Mucosa of stomach (tissue), 1 donor: ENCODE results near the gene ABCC9.

Experiments used
- H3K27me3 ChIP-seq: one replicate; pipeline ENCODE4 v1.7.0; 2013; ENCODE audit warnings: mild to moderate bottlenecking, low read length; ENCODE audit not compliant: control insufficient read depth, insufficient read depth
- H3K36me3 ChIP-seq: one replicate; pipeline ENCODE4 v1.7.0; 2013; ENCODE audit warnings: low read length; ENCODE audit not compliant: control insufficient read depth, insufficient read depth
- H3K4me1 ChIP-seq: one replicate; pipeline ENCODE4 v1.7.0; 2013; ENCODE audit warnings: mild to moderate bottlenecking, low read length; ENCODE audit not compliant: control insufficient read depth, insufficient read depth
- H3K4me3 ChIP-seq: one replicate; pipeline ENCODE4 v1.7.0; 2013; ENCODE audit warnings: low read length
- H3K9ac ChIP-seq: one replicate; pipeline ENCODE4 v1.7.0; 2013; ENCODE audit warnings: mild to moderate bottlenecking, low read length, moderate library complexity
- H3K9me3 ChIP-seq: one replicate; pipeline ENCODE4 v1.7.0; 2013; ENCODE audit warnings: mild to moderate bottlenecking, low read length, moderate library complexity; ENCODE audit not compliant: control insufficient read depth
- donor health status: Pancreatic carcinoma.

Gene ABCC9

GRCh38 chr12:21894792-21895595 is 46.2 kb downstream of the ABCC9 start:
- Histone ChIP-seq H3K27me3 (no peaks in the 10 kb centered on the region), H3K4me1 (no peaks in the 10 kb centered on the region), H3K4me3 (no peak overlapping the region), H3K9me3 (no peaks in the 10 kb centered on the region), H3K9ac (no peak overlapping the region), H3K36me3 (no peaks in the 10 kb centered on the region)

- Histone ChIP-seq H3K4me1 (no peaks in the 10 kb centered on the region), H3K9ac (no peak overlapping the region), H3K9me3 (no peaks in the 10 kb centered on the region), H3K36me3 (no peaks in the 10 kb centered on the region), H3K27me3 (no peaks in the 10 kb centered on the region), H3K4me3 (no peak overlapping the region)
These were observed 47.3 kb downstream of the ABCC9 start for GRCh38 chr12:21893924-21894323.

GRCh38 chr12:21892341-21892740 is 48.9 kb downstream of the ABCC9 start:
- H3K36me3 ChIP-seq = no peaks in the 10 kb centered on the region
- H3K4me1 ChIP-seq = no peaks in the 10 kb centered on the region
- H3K27me3 ChIP-seq = no peaks in the 10 kb centered on the region
- no peaks in the 10 kb centered on the region for H3K9me3 ChIP-seq
- no peak overlapping the region for H3K9ac ChIP-seq
- H3K4me3 ChIP-seq = no peak overlapping the region

GRCh38 chr12:21891751-21892217 is 49.4 kb downstream of the ABCC9 start:
- Histone ChIP-seq H3K9me3 (no peaks in the 10 kb centered on the region), H3K9ac (no peak overlapping the region), H3K4me1 (no peaks in the 10 kb centered on the region), H3K4me3 (no peak overlapping the region), H3K27me3 (no peaks in the 10 kb centered on the region), H3K36me3 (no peaks in the 10 kb centered on the region)

GRCh38 chr12:21888276-21888863 is 52.9 kb downstream of the ABCC9 start:
- no peak overlapping the region for H3K4me3 ChIP-seq
- no peaks in the 10 kb centered on the region for H3K27me3 ChIP-seq
- H3K9ac ChIP-seq = no peak overlapping the region
- no peaks in the 10 kb centered on the region for H3K9me3 ChIP-seq
- H3K4me1 ChIP-seq = no peaks in the 10 kb centered on the region
- no peaks in the 10 kb centered on the region for H3K36me3 ChIP-seq

GRCh38 chr12:21884936-21885335 is 56.3 kb downstream of the ABCC9 start:
- Histone ChIP-seq H3K4me1 (no peaks in the 10 kb centered on the region), H3K9me3 (no peaks in the 10 kb centered on the region), H3K4me3 (no peak overlapping the region), H3K36me3 (no peaks in the 10 kb centered on the region), H3K27me3 (no peaks in the 10 kb centered on the region), H3K9ac (no peak overlapping the region)

- no peak overlapping the region for H3K9ac ChIP-seq
- no peaks in the 10 kb centered on the region for H3K27me3 ChIP-seq
- H3K4me3 ChIP-seq = no peak overlapping the region
- H3K4me1 ChIP-seq = no peaks in the 10 kb centered on the region
- H3K9me3 ChIP-seq = no peaks in the 10 kb centered on the region
- no peaks in the 10 kb centered on the region for H3K36me3 ChIP-seq
These were observed 58.6 kb downstream of the ABCC9 start for GRCh38 chr12:21882635-21883034.

- no peak overlapping the region for H3K9ac ChIP-seq
- no peaks in the 10 kb centered on the region for H3K4me1 ChIP-seq
- H3K36me3 ChIP-seq = no peaks in the 10 kb centered on the region
- no peak overlapping the region for H3K4me3 ChIP-seq
- H3K9me3 ChIP-seq = no peaks in the 10 kb centered on the region
- H3K27me3 ChIP-seq = no peaks in the 10 kb centered on the region
These were observed 59.3 kb downstream of the ABCC9 start for GRCh38 chr12:21881965-21882364.

GRCh38 chr12:21879312-21879711 is 61.9 kb downstream of the ABCC9 start:
- no peaks in the 10 kb centered on the region for H3K36me3 ChIP-seq
- no peaks in the 10 kb centered on the region for H3K4me1 ChIP-seq
- H3K4me3 ChIP-seq = no peak overlapping the region
- H3K9ac ChIP-seq = no peak overlapping the region
- no peaks in the 10 kb centered on the region for H3K27me3 ChIP-seq
- H3K9me3 ChIP-seq = no peaks in the 10 kb centered on the region

- Histone ChIP-seq H3K9me3 (no peaks in the 10 kb centered on the region), H3K9ac (no peak overlapping the region), H3K4me1 (no peaks in the 10 kb centered on the region), H3K36me3 (no peaks in the 10 kb centered on the region), H3K27me3 (no peaks in the 10 kb centered on the region), H3K4me3 (no peak overlapping the region)
These were observed 63.8 kb downstream of the ABCC9 start for GRCh38 chr12:21877293-21877982.

GRCh38 chr12:21865846-21866245 is 75.4 kb downstream of the ABCC9 start:
- Histone ChIP-seq H3K36me3 (no peaks in the 10 kb centered on the region), H3K9me3 (no peaks in the 10 kb centered on the region), H3K27me3 (no peaks in the 10 kb centered on the region), H3K4me1 (no peaks in the 10 kb centered on the region), H3K9ac (no peak overlapping the region), H3K4me3 (no peak overlapping the region)

GRCh38 chr12:21860534-21860933 is 80.7 kb downstream of the ABCC9 start:
- no peaks in the 10 kb centered on the region for H3K9me3 ChIP-seq
- no peaks in the 10 kb centered on the region for H3K36me3 ChIP-seq
- H3K9ac ChIP-seq = no peak overlapping the region
- no peak overlapping the region for H3K4me3 ChIP-seq
- H3K4me1 ChIP-seq = no peaks in the 10 kb centered on the region
- H3K27me3 ChIP-seq = no peaks in the 10 kb centered on the region
